Activated CD8-positive, alpha-beta memory T cell treated with anti-CD3 and anti-CD28 coated beads, Interleukin-2, amount 50 U/mL, for 1 hour (primary cell): ENCODE measurements around the gene ATOH7.
"Not testable (repeated sequence)": the region's sequence is repeated elsewhere in the genome, so short reads cannot be mapped to it uniquely, and the experiment has no call there.

Source experiments
- DNase-seq: peaks from one replicate; pipeline ENCODE4 v3.0.0-alpha.2; 2020; ENCODE audit errors: extremely low read depth

Gene ATOH7

DNA sequence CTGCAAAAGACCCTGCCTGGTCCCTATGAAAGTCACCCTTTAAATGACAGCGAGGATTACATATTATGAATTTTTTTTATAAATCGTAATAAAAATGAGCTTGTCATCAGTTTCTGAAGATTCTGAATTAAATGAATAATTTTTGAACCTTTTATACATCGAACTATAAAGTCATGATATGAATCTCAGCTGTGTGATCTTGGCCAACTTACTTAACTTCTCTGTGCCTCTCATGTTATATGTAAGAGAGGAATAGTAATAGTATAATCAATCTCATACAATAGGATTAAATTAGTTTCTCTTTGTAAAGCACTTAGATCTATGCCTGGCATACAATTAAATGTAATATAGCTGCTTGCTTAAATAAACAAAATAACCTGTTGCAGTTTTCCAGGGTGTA, 5.3 kb upstream of the ATOH7 start:
- no peak for DNase-seq

DNA sequence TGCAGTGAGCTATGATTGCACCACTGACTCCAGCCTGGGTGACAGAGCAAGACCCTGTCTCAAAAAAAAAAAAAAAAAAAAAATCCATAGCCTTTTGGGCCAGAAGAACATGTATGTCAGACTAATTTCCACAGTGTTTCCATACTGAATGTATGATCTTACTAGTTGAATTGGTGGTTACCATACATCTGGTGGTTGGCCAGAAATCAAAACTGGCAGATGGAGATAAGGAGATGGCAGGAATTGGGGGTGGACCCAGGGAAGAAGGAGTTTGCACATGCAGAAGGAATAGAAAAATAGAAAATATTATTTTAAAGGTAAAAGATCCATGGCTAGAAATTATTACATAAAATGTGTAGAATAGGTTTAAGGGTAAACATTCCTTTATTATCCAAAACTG, 3.7 kb upstream of the ATOH7 start:
- no peak for DNase-seq

DNA sequence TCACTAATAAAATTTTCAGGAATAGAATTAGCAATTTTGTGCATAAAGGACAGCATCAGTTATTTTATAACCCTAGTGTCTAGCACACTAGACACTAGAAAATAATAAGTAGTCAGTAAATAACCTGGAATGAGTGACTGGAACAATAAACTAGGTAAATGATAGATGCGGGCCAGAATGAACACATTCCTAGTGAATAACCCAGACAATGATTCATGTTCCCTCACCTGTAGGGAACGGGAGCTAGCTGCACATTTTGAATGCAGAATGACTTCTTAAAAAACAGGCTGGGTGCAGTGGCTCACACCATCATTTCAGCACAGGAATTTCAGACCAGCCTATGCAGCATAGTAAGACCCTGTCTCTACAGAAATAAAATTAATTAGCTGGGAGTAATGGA, 3.2 kb upstream of the ATOH7 start:
- DNase-seq = no peak

DNA sequence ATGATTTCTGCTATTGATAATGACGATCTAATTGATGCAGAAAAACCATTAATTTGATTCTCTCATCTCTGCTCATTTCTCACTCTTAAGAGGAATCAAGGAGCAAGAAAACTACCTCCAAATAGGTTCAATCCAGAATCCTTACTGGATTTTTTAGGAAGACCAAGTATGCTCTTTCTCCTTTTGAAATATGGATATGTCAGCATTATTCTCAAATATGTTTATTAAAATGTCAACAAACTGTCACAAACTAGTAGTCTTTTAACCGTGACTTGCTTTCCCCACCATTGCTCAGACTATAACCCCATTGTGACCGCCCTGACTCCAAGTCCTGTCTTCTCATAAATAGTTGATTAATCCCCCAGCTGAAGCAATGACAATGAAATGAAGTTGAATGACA, 1.1 kb upstream of the ATOH7 start:
- DNase-seq = no peak

DNA sequence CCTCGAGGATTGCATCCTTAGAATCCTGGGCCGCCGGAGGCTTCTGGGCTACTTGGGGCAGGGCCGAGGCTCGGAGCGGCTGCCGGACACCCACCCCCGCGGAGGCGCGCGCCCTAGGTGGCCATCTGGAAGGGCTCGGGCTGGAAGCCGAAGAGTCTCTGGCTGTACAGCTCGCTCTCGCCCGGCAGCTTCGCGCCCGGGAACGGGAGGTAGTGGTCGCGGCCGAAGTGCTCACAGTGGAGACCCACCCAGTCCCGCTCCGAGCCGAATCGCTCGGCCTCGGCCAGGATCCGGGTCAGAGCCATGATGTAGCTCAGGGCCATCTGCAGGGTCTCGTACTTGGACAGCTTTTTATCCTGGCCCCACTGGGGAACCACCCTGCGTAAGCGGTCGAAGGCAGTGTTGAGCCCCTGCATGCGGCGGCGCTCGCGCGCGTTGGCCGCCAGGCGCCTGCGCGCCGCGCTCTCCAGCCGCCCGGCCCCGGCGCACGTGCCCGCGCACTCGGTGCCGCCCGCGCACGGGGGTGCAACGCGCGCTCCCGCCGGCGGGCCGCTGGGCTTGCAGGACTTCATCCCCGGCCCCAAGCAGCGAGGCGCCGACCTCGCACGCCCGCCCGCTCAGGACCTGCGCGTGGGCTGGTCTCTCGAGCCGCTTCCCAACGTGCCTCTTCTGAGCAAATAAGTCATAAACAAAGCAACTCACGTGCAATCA, 652 bp downstream of the ATOH7 start:
- DNase-seq = no peak

DNA sequence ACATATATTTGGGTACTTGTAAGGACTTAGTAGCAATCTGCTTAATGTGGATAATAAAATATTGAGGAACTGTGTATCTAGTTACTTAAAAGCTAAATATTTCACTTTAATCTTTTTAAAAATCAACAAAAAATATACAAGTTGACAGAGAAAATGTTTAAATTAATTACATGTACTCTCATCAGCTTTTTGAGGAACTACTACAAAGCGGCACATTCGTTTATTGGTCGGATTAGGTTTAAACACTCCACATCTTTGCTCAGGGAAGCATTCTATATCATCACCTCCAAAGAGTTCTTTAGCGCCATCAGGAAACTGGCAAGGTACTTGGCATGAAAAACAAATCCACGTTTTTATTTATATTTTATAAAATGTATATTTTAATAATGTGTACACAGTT, 1.6 kb downstream of the ATOH7 start:
- no peak for DNase-seq

DNA sequence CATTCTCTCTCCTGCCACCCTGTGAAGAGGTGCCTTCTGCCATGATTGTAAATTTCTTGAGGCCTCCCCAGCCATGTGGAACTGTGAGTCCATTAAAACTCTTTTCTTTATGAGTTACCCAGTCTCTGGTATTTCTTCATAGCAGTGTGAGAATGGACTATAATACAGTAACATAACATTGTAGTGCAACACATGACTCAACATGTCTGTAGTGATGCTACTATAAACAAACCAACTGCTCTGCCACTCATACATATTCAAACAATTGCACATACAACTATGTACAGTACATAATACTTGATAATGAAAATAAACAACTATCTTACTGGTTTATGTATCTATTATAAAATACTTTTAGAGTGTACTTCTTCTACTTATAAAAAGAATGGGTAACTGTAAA, 7.1 kb downstream of the ATOH7 start:
- DNase-seq = no peak

DNA sequence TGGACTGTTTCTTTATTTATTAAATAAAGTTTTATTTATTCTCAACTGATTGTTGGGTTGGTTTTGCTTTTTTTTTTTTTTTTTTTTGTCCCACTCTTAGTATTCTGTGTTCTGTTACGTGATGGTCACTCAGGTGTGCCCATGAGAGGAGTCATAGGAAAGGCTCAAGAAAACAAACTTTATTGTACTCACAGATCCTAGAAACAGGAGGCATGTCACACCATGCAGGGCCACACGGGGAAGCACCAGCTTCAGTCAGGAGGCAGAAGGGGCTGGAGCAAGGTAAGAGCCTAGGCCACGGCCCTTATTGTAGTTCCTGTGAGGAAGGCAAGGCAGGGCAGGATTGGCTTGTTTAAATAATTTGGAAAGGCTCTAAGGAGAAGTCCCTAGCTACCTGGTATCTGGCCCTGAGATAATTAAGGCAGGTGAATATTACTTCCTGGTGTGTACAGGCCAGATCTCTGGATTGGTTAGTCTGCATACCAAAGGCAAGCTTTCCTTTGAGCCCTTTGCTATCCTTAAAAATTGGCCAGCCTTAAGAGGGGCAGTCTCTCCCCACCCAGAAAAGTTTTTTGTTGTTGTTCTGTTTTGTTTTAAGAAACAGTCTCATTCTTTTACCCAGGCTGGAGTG, 8.3 kb downstream of the ATOH7 start:
- DNase-seq = no peak

DNA sequence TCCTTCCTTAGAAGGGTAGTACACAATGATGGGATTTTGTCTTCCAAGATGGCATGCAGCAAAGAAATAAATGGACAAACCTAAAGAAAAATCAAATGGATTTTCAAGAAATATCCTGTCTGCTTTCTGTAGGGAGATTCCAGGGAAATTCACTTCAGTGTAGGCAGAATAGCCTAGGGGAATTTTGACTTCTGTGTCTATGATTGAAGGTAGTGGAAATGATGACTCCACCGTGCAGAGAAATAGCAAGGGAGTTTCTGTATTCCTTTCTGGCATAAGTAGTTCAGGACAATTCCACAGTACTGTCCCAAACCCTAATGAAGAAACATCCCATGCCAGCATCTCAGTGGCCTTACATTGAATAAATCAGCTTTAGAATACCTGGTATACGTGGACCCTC, 9.5 kb downstream of the ATOH7 start:
- DNase-seq = no peak

DNA sequence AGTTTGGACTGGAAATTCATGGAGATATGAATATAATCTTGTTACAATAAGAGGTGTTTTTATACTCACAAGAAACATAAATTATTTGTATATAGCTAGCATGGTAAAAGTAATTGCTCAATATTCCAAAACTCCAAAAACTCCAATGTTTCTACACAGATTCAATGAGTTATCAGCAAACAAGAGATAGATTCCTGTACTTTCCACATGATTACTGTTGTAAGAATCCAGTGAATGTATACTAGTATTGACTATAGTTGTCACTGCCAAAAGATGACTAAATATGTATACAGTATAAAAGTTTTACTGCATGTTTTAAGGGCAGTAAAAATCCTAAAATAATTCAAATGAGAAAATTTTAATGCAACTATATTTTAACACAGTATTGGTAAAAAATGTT, 10.7 kb downstream of the ATOH7 start:
- no peak for DNase-seq

DNA sequence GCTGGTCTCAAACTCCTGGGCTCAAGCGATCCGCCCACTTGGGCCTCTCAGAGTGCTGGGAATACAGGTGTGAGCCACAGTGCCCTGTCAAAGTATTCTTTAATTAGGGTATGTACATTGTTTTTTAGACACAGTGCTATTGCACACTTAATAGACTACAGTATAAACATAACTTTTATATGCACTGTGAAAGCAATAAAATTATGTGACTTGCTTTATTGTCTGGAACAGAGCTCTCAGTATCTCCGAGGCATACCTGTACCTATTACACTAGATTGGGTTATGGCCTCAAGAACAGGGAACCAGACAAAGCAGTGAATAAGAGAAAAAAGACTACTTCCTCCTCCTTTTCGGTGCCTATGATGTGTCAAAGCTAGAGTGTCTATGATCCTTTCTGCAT, 13.1 kb downstream of the ATOH7 start:
- DNase-seq = no peak

DNA sequence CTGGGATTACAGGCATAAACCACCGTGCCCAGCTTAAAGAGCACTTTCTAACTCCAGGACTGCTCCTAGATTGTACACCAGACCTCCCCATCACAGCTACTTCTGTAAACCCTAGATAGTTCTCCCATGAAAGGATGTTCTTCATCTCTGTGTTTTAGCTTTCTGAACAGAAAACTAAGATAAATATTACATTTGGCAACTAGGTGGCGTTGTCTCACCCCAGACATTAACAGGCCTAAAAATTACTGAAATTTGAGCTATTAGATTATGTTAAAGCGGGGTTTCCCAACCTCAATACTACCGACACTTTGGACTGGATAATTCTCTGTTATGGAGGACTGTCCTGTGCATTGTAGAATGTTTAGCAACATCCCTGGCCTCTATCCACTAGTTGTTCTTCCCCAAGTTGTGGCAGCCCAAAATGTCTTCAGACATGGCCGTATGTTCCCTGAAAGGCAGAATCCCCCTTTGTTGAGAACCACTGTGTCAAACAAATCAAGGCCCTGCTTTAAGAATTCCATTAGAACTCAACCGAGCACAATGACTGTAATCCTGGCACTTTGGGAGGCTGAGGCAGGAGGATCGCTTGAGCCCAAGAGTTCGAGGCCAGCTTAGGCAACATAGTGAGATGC, 19.1 kb downstream of the ATOH7 start:
- no peak for DNase-seq

DNA sequence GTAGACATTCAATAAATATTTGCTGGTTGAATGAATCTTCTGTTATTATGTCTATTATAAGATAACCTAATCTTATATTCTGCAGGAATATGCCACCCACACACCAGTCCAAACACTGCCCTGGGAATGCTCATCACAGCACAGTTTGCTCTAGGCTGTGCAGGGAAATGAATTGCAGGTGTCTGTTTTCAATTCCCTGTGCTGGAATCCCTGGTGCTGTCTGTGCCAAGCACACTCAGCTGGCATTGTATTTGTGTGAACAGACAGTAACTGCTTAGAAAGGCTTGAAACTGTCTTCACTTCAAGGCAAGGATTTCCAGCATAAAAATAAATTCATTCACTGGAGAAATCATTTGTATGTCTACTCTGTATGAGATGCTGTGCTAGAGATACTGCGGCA, 20.2 kb downstream of the ATOH7 start:
- no peak for DNase-seq

DNA sequence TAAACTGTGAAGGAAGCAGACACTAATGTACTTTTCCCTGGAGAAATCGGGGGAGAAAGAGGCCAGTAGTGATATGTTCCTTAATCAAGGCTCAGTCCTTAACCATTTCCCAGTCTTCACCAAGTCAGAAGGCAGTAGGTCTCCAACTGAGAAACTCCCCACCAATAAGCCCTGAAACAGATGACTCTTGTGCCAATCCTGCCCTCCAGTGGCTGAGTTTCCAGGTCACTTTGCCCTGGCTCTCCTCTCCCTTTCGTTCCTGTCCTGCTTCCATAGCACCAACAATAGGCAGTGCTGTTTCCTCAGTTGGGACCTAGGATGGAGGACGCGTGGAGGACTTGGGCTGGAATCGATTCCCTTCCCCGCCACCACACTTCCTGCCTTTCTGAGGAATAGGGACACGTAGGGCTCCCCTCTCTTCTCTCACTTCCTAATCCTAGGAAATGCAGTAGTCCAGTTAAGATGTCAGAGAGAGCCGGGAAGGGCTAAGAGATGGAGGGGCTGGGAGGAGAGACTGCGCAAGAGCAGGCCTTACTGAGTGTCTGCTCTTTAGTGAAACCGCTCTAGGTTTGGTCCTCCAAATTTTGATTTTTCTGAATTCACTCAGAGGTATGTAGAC, 23.4 kb downstream of the ATOH7 start:
- no peak for DNase-seq

DNA sequence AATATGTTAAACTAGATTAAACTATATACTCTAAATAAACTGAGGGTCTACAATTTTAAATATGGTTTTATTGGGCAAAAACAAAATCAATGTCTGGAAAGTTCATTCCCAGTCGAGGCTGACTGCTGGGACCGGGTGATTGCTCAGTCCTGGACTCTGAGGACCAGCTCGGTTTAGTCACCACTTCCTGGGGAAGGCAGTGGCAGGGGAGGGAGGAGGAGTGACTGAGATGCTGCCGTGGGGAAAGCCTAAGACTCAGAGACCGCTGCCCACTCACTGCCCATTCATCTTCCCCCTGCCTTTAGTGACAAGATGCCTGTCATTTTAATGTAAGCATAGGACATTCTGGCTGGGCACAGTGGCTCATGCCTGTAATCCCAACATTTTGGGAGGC, 29.0 kb downstream of the ATOH7 start:
- DNase-seq = no peak

DNA sequence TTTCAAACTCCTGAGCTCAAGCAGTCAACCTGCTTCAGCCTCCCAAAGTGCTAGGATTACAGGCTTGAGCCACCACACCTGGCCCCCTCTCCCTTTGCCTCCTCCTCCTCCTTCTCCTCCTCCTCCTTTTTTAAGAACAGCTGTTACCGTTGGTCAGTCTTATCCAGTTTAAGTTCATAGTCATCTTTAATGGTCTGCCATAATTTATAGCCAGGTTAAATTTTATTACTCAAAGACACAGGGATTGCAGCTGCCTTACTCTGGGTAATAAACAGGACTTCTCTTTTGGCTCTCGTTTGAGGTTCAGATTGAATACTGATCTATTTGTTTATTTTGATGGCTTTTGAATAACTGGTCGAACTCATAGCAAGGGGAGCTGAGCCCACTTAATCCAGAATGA, 35.2 kb downstream of the ATOH7 start:
- no peak for DNase-seq

DNA sequence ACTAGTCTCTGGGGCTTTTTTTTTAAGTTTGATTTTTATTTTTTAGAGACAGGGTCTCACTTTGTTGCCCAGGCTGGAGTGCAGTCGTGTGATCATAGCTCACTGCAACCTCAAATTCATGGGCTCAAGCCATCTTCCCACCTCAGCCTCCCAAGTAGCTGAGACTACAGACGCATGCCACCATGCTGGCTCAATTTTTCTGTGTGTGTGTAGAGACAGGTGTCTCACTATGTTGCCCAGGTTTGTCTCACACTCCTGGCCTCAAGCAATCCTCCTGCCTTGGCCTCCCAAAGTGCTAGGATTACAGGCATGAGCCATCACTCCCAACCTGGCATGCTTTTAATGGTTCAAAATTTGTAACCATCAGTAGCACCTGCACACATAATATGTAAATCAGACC, 36.1 kb downstream of the ATOH7 start:
- DNase-seq = not testable (repeated sequence)

DNA sequence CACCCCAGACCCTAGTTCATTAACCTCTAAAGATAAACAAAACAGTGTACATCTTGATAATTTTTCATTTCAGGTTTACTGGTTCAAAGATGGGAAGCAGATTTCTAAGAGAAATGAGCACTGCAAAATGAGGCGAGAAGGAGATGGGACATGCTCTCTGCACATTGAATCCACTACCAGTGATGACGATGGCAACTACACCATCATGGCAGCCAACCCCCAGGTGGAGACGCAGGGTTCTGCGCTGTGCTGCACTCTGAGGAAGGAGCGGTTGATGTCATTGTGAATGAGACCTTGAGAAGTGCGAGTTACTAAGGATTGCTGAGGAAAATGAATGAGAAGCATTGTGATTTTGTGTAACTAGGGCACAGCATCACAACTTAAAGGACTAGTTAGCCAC, 37.6 kb downstream of the ATOH7 start:
- DNase-seq = no peak

DNA sequence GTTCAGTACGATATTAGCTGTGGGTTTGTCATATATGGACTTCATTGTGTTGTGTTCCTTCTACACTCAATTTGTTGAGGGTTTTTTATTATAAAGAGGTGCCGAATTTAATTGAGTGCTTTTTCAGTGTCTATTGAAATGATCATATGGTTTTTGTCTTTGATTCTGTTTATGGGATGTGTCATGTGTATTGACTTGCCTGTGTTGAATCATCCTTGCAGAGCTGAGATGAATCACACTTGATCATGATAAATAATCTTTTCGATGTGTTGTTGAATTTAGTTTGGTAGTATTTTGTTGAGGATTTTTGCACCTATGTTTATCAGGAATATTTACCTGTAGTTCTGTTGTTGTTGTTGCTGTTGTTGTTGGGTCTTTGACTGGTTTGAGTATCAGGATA, 39.8 kb downstream of the ATOH7 start:
- DNase-seq = no peak

DNA sequence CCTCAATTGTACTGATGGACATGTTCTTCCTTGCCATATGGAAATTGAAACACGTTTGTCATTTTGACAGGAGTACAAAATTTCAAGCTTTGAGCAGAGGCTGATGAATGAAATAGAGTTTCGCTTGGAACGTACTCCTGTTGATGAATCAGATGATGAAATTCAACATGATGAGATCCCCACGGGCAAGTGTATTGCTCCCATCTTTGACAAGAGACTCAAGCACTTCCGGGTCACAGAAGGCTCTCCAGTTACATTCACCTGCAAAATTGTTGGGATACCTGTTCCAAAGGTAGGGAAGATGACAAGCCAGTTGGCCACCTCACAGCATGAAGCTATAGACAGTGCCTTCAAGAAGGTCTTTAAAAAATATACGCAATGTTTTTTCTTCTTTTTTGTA, 43.1 kb downstream of the ATOH7 start:
- no peak for DNase-seq

DNA sequence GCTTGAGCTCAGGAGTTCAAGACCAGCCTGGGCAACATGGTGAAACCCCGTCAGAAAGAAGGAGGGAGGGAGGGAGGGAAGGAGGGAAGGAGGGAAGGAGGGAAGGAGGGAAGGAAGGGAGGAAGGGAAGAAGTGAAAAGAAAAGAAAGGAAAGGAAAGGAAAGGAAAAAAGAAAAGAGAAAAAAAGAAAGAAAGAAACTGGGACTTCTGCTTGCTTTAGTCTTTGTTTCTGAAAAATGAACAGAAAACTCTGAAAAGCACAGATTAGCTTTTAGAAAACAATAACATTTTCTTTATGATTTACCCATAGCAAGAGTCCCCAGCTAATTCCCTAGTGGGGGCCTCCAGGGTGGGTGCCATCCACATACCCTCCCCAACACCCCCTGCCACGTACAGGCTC, 46.8 kb downstream of the ATOH7 start:
- no peak for DNase-seq

DNA sequence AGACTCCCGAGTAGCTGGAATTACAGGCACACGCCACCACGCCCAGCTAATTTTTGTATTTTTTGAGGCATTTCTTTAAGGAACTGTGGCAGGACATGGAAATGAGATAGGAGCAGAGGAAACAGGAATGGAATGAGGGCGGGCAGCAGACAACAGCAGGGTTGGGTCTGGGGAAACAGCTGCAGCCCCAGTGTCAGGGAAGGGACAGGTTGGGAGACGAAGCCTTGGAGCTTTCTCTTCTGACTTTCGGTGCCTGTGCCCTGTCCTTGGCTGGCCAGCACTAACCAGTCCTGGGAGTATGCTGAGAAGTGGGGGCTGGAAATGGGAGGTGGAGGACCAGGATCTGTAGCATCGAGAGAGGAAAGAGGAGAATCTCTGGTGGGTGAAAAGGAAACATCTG, 47.4 kb downstream of the ATOH7 start:
- DNase-seq = no peak
